Sigmoid colon (tissue), 4 donors: ENCODE results near the gene ESYT1.

Experiments
- EP300 ChIP-seq, 4 donors: sonication (generic); formaldehyde crosslinking; IDR thresholded peaks; one replicate each; pipeline ENCODE4 v1.6.1; 2017; ENCODE audit warnings: antibody characterized with exemption in 4 of 4
- POLR2A ChIP-seq, 2 donors: fragments of 450-650 bp; IDR thresholded peaks; one replicate each; pipeline ENCODE4 v1.6.1; 2016; ENCODE audit warnings: antibody characterized with exemption in 2 of 2, mild to moderate bottlenecking in 2 of 2, moderate library complexity in 2 of 2
- POLR2AphosphoS5 ChIP-seq, 4 donors: sonication (generic); formaldehyde crosslinking; IDR thresholded peaks; one replicate each; pipeline ENCODE4 v1.6.1; 2017; ENCODE audit warnings: antibody characterized with exemption in 4 of 4
- TF ChIP-seq, protein P1 (sequence below), 4 experiments: fragments of 450-650 bp in 3 of 4; fragments of 200-600 bp in 1 of 4; IDR thresholded peaks; one replicate each; pipeline ENCODE4 v1.5.1; 2016 to 2019; ENCODE audit warnings: antibody characterized with exemption in 4 of 4, mild to moderate bottlenecking in 3 of 4, moderate library complexity in 2 of 4

DNA sequence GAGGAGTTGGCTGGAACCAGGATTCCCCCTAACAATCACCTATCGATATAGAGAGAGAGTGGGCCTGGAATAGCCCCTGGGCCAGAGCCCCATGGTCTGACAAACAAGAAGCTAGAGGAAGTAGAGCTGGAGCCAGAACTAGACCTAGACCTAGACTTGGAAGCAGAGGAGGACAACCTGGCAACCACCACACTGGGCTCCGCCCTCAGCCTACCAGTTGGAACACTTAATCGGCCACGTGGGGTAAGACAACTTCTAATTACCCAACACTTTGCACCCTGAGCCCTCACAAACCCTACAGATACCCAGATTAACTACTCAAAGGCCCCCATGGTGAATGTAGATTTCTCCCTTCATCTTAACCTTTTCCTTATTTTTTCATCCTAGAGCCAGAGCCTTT is 28.3 kb upstream of the ESYT1 start:
- TF ChIP-seq, protein P1, sequence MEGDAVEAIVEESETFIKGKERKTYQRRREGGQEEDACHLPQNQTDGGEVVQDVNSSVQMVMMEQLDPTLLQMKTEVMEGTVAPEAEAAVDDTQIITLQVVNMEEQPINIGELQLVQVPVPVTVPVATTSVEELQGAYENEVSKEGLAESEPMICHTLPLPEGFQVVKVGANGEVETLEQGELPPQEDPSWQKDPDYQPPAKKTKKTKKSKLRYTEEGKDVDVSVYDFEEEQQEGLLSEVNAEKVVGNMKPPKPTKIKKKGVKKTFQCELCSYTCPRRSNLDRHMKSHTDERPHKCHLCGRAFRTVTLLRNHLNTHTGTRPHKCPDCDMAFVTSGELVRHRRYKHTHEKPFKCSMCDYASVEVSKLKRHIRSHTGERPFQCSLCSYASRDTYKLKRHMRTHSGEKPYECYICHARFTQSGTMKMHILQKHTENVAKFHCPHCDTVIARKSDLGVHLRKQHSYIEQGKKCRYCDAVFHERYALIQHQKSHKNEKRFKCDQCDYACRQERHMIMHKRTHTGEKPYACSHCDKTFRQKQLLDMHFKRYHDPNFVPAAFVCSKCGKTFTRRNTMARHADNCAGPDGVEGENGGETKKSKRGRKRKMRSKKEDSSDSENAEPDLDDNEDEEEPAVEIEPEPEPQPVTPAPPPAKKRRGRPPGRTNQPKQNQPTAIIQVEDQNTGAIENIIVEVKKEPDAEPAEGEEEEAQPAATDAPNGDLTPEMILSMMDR (IDR thresholded peaks at IDR 0.05) = no peak
- TF ChIP-seq EP300 (IDR thresholded peaks at IDR 0.05) = no peak
- no peak for TF ChIP-seq POLR2AphosphoS5 (IDR thresholded peaks at IDR 0.05)
- no peak for TF ChIP-seq POLR2A (IDR thresholded peaks at IDR 0.05)
